ENCODE data around the gene RPS23. TPM values are rescaled to one million over a fixed set of nuclear protein-coding genes. Genes with fewer than 3 reads are reported as not detected.

The RPS23 gene
- total RNA-seq, 4 donors from 2014 or later: 1,823 to 4,287 (median 2,697) TPM

GRCh38 chr5:82255844-82256243 lies 22.3 kb downstream of the RPS23 start:
- TF ChIP-seq CTCF (IDR thresholded peaks at IDR 0.05; ENCODE audit: low read depth): no peak

GRCh38 chr5:82252744-82253143 lies 25.4 kb downstream of the RPS23 start:
- TF ChIP-seq CTCF (IDR thresholded peaks at IDR 0.05; ENCODE audit: low read depth): no peak

DNA sequence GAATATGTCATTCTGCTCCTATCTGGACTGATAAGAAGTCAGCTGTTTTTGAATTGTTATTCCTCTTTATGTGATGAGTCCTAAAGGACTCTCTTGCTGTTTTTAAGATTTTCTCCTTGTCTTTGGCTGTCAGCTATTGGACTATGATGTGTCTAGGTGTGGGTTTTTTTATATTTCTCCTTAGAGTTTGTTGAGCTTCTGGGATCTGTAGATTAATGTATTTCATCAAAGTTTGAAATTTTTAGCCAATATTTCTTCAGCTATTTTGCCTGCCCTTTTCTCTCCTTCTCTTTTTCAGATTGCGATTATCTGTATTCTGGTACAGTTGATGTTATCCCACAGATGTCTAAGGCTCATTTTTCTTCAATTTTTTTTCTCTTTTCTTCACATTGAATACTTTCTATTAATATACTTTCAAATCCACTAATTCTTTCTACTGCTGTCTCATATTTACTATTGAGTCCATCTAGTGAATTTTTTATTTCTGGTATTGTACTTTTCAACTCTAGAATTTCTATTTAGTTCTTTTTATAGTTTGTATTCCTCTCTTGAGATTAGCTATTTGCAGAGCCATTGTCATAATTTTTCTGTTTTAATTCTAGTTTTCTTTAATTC lies 31.1 kb downstream of the RPS23 start:
- TF ChIP-seq CTCF (IDR thresholded peaks at IDR 0.05; ENCODE audit: low read depth): no peak

GRCh38 chr5:82244854-82245635 lies 33.1 kb downstream of the RPS23 start:
- TF ChIP-seq CTCF (IDR thresholded peaks at IDR 0.05; ENCODE audit: low read depth): no peak

DNA sequence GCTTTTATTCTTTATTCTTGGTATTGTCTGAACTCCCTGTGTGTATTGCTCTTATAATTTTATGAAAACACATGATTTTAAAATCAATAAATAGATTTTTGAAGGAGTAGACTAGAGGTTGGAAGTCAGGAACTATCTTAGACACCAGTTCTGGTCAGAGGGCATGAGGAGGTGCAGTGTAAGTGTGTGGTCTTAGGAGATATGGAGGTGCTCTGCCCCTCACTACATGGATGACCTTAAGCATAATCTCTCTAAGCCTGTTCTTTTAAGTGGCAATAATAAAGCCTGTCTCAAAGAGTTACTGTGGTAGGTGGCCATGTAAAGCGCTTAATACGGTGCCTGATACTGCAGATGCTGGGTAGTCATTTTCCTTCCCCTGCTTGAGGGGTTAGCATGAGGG lies 34.0 kb downstream of the RPS23 start:
- TF ChIP-seq CTCF (IDR thresholded peaks at IDR 0.05; ENCODE audit: low read depth): no peak

DNA sequence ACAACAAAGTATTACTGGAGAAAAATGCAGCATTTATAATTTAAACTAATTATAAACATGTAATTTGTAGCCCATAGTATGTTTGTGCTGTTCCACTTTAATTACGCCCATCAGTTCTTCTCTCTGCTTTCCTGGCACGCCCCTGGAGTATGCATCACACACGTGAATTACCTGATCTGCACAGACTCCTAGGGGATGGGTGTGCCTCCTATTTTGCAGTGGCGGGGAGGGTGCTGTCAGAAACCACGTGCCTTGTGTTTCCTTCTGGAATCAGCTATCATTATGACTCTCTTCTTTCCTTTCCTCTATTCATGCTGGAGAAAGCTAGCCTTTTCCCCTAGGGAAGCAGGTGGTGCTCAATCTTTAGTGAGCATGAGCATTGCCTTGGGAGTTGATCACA lies 43.3 kb downstream of the RPS23 start:
- no peak for TF ChIP-seq CTCF (IDR thresholded peaks at IDR 0.05; ENCODE audit: low read depth)

- TF ChIP-seq CTCF (IDR thresholded peaks at IDR 0.05; ENCODE audit: low read depth): no peak
Measured at GRCh38 chr5:82225525-82226172, 52.5 kb downstream of the RPS23 start.
